Measurements from ENCODE around the gene CBX6.

The CBX6 gene

GRCh38 chr22:38815842-38816241 lies 56.2 kb downstream of the CBX6 start:
- H3K36me3 ChIP-seq (ENCODE audit: insufficient read depth, low read length): no peaks in the 10 kb centered on the region
- H3K4me1 ChIP-seq (ENCODE audit: control insufficient read depth, insufficient read depth, low read length, unreplicated experiment): no peaks in the 10 kb centered on the region
- H3K4me3 ChIP-seq (ENCODE audit: low read depth, low read length): no peak overlapping the region
- no peak overlapping the region for H2AFZ ChIP-seq (ENCODE audit: low read length, unreplicated experiment)
- H3K27ac ChIP-seq (ENCODE audit: low read depth, low read length): no peak overlapping the region
- H3K79me2 ChIP-seq (ENCODE audit: control insufficient read depth, insufficient read depth, low read length, unreplicated experiment): no peaks in the 10 kb centered on the region
- peaks cover 29% of the 10 kb centered on the region for H3K27me3 ChIP-seq (ENCODE audit: insufficient read depth, low read length)
